GM11168 (cell line): ENCODE results near the gene LRRC8C.

ENCODE experiments used
- in situ Hi-C: fragments of 300-500 bp; cut with MboI; formaldehyde crosslinking; loops from one replicate; pipeline ENCODE4 v1.12.0; 2022; ENCODE audit warnings: low sequenced_read_pairs; ENCODE audit not compliant: unreplicated experiment

The LRRC8C gene

GRCh38 chr1:89607156-89607555 is 25.8 kb upstream of the LRRC8C start:
- in situ Hi-C loops: no loop called here

GRCh38 chr1:89607586-89608318 is 25.2 kb upstream of the LRRC8C start:
- in situ Hi-C loops: no loop called here

DNA sequence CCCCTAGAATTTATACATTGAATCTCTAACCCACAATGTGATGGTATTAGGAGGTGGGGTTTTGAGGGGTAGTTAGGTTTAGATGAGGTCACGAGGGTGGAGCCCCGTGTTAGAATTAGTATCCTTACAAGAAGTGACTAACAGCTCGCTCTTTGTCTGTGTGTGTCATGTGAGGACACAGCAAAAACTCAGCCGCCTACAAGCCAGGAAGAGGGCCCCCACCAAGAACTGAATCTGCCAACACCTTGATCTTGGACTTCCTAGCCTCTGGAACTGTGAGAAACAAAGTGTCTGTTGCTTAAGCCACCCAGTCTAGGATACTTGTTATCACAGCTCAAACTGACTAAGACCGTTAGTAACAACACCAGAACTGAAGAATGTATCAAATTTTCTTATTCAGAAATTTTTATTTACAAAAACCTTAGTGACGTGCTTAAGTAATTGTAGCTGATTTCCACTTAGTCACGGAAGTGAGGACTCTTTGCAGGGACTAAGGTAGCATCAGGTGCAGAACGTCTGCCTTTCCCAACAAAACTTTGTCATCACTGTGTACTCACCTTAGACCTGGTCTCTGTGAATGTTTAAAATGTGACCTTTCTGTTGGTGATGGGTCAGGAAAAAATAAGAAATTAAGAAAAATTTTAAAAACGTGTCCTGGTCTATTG is 24.5 kb upstream of the LRRC8C start:
- in situ Hi-C loops: no loop called here

GRCh38 chr1:89608984-89609725 is 23.8 kb upstream of the LRRC8C start:
- in situ Hi-C loops: no loop called here

DNA sequence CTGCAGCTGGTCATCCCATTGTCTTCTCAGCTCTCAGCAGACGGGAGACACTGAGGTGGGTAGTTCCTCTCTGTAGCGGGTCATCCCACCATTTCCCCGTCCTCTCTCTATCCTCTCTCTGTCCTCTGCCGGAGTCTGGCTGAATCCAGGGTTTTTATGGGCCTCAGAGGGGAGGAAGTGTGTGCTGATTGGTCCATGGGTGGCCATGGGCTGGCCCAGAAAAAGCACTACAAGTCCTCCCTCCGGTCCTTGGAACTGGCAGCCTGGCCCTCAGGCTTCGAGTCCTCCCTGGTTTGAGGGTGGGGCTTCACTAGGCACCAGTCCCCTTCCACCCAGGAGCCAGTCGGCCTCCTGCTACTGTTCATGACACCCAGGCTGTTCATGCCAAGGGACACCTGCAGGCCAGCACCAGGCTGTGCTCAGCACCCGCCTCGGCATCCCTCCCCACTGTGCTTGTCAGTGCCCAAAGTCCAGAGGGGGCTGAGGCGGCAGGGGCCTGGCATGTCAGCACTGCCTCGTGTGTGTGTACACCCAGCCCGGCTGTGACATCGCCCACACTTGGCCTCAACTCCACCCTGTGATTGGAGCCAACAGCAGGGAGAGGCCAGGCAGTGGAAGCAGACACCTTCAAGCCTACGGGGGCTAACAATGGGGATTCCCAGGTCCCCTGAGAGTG is 23.0 kb upstream of the LRRC8C start:
- in situ Hi-C loops: no loop called here

- in situ Hi-C loops: no loop called here
Observed at GRCh38 chr1:89610457-89611011, 22.4 kb upstream of the LRRC8C start.

- in situ Hi-C loops: no loop called here
Observed at GRCh38 chr1:89611721-89612120, 21.2 kb upstream of the LRRC8C start.

DNA sequence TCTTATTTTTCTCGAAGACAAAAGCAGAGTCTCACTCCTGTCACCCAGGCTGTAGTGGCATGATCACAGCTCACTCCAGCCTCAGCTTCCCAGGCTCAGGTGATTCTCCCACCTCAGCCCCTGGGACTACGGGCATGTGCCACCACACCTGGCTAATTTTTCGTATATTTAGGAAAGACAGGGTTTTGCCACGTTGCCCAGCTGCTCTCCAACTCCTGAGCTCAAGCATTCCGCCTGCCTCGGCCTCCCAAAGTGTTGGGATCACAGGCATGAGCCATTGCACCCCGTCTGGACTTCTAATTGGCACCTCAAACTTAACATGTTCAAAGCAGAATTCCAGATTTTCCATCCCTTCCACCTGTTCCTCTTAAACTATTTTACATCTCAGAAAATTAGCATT is 19.0 kb upstream of the LRRC8C start:
- in situ Hi-C loops: no loop called here

DNA sequence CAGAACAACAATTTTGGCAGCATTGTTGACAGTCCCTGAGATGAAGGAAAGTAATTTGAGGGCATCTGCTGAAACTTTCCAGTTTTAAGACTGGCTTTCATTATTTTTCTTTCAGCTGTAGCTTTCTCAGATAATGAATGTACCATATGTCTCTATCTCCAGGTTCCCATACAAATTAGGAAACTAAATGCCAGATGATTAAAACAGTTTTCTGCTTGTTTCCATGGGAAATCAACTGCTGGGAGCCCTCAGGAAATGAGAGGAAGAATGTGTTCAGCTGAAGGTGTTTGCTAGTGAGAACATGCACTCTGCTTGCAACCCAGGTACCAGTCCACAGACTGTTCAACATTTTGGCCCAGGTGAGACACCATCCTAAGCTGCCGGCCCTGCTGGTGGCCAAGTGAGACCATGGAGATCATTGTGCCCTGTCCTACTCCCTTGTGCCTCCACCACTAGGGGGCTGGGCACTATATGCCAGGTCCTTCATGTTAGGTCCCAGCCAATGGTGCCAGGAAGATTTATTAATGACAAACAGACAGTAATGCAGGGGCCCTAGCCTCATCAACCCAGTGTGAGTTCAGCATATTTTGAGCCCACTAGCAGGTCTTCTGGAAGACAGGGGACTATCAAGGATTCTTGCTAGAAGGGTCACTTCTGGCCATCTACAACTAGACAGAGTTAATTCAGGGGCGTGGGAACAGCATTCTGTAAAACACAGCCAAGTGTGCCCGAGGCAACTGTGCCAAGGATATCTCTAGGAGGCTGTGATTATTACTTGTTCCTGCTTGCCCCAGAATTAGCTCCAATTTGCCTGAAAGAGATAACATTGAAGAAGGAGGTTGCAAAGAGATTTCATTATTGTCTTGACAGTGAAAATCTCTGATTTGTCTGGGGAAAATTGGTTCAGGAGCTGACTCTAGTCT is 17.0 kb upstream of the LRRC8C start:
- in situ Hi-C loops: no loop called here

DNA sequence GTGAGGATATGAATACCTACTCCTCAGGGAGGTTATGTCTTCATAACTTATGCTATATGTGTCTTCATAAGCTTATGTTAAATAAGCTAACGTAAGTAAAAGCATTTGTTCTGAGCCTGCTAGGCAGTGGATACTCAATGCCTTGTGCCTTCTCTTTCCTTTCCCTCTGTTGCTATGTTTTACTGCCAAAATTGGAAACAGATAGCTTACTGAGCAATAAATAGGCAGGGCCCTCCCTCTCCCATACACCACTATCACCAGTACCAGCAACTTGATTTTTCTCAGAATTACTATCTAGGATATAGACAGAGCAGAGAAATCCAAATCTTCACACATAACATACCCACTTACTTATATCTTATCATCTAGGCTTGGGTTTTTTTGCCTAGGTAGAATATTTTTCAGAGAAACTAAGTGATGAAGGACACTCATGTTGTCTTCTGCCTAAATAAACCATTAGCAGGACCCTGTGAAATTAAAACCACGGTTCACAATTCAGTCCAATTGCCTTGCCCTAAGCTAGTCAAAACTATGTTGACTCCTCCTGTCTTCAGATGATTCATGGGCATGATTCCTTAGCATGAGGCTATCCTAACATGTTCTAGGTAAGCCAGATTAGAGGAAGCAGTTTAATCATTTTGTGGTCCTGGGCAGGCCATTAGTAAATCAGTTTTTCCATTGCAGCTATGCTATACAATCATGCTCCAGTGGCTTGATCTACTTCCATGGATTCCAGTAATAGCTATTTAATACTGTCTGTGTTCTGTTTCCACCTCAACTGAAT is 15.9 kb upstream of the LRRC8C start:
- in situ Hi-C loops: no loop called here

- in situ Hi-C loops: no loop called here
Observed at GRCh38 chr1:89620664-89621063, 12.3 kb upstream of the LRRC8C start.

DNA sequence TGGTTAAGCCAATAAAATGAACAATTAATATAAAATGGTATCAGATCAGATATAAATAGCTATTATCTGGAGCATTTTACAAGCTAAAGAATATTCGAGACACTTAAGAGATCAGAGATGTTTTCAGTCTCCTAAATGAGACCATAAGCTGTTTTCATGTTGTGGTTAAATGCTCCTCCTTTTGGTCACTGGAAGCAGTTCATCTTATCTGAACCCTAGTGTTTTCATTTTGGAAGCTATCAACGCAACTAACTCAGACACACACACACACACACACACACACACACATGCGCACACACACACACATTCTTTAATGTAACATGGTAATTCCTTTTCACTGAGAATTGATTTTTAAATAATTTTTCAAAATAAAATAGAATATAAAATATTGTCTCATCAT is 10.0 kb upstream of the LRRC8C start:
- in situ Hi-C loops: no loop called here

DNA sequence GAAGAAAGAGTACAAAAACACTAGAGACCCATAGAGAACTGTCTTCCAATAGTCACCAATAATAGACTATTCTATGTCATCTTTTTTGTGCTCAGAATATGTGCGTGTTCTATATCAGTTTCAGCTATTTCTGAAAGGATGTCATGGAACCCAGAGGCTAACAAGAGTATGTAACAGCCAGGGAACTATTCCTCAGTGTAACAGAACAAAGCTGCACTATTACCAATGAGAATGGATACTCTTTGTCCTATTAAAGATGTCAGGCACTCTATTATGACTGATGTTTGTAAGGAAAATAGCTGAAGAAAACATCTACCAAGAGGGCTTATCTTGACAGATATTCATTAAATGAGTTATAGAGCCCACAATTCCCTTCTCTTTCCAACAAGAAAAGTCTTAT is 8.6 kb upstream of the LRRC8C start:
- in situ Hi-C loops: no loop called here

DNA sequence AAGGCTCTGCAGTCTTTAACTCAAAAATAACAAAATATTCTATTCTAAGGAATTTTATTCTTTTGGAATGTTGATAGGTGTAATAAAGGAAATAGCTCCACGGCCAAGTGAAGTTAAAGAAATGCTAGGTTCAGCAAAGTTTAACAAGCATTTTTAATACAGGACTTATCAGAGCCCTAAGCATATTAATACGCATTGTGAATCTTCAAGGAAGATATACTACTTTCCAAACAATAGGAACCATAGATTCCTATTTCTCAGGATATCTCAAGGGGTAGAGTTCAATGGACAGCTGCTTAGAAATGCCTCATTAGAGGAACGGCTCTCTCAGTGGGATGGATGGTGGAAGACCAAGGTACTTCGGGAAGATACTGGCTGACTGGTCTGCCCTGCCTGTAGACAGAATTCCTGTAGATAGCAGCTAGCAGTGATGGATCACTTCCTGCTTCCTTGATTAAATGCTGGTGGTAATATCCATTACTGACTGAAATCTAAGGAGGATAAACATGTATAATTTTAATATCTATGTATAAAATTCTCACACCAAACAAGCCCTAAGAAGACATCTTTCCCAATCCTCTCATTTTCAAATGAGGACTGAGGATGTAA is 8.1 kb upstream of the LRRC8C start:
- in situ Hi-C loops: loop anchor here (25.0 kb wide), 1 partner anchor 337 kb away; no protein-coding TSS in a partner anchor

DNA sequence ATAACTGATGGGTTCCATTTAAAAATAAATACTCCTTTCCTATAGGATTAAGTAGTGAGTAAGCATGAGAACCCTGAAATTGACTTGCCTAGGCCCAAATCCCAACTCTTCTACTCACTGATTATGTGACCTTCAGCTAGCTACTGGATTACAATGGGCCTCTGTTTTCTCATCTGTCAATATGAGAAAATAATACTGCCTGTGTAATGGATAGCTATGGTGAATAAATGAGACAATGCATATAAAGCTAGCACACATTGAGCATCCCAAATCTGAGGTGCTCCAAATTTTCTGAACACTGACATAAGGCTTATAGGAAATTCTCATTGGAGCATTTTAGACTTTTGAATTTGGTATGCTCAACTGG is 5.3 kb upstream of the LRRC8C start:
- in situ Hi-C loops: loop anchor here (25.0 kb wide), 1 partner anchor 335 kb away; no protein-coding TSS in a partner anchor

GRCh38 chr1:89629146-89629545 is 3.8 kb upstream of the LRRC8C start:
- in situ Hi-C loops: loop anchor here (25.0 kb wide), 1 partner anchor 333 kb away; no protein-coding TSS in a partner anchor

- in situ Hi-C loops: loop anchor here (25.0 kb wide), 1 partner anchor 333 kb away; no protein-coding TSS in a partner anchor
Observed at GRCh38 chr1:89629600-89629999, 3.3 kb upstream of the LRRC8C start.

DNA sequence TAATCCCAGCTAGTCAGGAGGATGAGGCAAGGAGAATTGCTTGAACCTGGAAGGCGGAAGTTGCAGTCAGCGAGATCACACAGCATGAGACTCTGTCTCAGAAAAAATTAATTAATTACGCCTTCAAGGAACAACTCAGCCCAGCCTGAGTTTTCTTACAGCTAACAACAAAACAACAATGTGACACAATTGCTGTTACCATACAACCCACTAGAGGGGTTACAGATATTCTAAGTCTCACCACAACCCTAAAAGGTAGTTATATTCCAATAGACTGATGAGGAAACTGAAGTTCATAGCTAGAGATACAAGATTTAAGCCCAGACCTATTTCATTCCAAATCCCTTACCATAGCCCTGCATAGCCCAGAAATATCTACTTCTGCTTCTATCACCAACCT is 2.9 kb upstream of the LRRC8C start:
- in situ Hi-C loops: loop anchor here (5.0 to 25.0 kb wide), 2 partner anchors 132 to 332 kb away; no protein-coding TSS in a partner anchor
